Activated naive CD4-positive, alpha-beta T cell treated with anti-CD3 and anti-CD28 coated beads for 36 hours (primary cell): ENCODE data around the gene DNAJC17. TPM values are rescaled to one million over a fixed set of nuclear protein-coding genes. Genes with fewer than 3 reads are reported as not detected.

Experiments used
- CTCF ChIA-PET: fragments of 350-600 bp; sonication (Branson Sonifier 250); formaldehyde crosslinking; loops from one replicate; lab custom pipeline; 2021; ENCODE audit warnings: antibody characterized with exemption; lab: Charles Lee
- DNase-seq: peaks from one replicate; pipeline ENCODE4 v3.0.0-alpha.2; 2020
- H3K27ac Mint-ChIP-seq: one replicate; pipeline ENCODE4 v1.8.0; 2021; ENCODE audit warnings: mild to moderate bottlenecking, mixed read lengths
- H3K27me3 Mint-ChIP-seq: one replicate; pipeline ENCODE4 v1.8.0; 2021; ENCODE audit warnings: low read depth, mixed read lengths
- H3K36me3 Mint-ChIP-seq: one replicate; pipeline ENCODE4 v1.8.0; 2021; ENCODE audit warnings: low read depth, mixed read lengths
- H3K4me1 Mint-ChIP-seq: one replicate; pipeline ENCODE4 v1.8.0; 2021; ENCODE audit warnings: low read depth, mixed read lengths
- H3K4me3 Mint-ChIP-seq: one replicate; pipeline ENCODE4 v1.8.0; 2021; ENCODE audit warnings: mild to moderate bottlenecking, moderate library complexity, mixed read lengths
- H3K9me3 Mint-ChIP-seq: one replicate; pipeline ENCODE4 v1.8.0; 2021; ENCODE audit warnings: mixed read lengths
- intact Hi-C: fragments of 100-400 bp; cut with micrococcal nuclease; formaldehyde crosslinking; loops from one replicate; pipeline ENCODE4 v1.15.1; 2023
- total RNA-seq, 2 experiments: library from RNA; stranded (reverse); gene quantifications; one replicate each; pipeline ENCODE4 v1.2.3, GENCODE V29; 2021

Gene DNAJC17
- total RNA-seq, 2 experiments from 2014 or later, result 25.9 to 28.1 TPM

DNA sequence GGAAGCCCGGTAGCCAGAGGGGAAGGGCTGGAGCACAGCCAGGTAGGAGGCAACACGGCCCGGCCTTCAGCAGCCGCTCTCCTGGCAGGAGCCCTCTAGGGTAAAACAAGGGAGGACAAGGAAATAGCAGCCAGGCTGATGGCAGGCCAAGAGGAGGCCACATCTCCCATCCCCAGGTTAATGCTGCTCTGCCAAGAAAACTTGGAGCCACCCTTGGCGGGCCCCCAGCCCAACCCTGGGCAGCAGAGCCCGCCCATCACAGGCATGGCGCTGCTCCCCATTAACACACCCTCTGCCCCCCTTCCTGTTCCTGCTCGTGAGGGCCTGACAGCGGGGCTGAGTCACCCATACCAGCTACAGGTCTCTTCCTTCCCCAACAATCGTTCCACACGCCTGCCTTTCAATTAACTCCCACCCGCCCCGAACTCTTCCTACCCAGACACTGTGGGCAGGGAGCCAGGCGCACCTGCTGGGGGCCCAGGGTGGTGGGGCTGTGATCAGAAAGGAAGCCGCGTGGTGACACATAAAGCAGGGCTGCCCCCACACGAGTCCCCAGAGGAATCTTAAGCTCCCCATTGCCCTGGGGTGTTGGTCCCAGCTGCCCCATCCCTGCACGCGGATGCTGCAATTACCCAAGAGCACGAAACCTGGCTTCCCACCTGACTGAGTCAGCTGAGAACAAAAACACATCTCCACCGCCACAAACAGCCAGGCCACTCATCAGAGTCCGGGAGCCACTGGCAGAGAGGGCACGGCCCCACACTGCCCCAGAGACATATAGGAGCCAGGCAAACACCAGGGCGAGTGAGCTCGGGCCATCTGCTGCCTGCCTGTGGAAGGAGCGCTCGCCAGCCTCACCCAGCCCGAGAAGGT lies 37.8 kb downstream of the DNAJC17 start, which contains the start of gene C15orf62:
TSS of gene C15orf62 (plus strand) at position 707 of the 873 bp plus-strand sequence. CDS start 516 bp downstream, outside the sequence.
- Mint-ChIP-seq H3K4me3 (peak within 1 kb of the TSS; percentile 40), H3K36me3 (peaks cover 4% of the 10 kb centered on the region), H3K27ac (peak within 1 kb of the TSS; percentile 87), H3K4me1 (peaks cover 42% of the 10 kb centered on the region), H3K27me3 (no peaks in the 10 kb centered on the region), H3K9me3 (no peaks in the 10 kb centered on the region)
- CTCF ChIA-PET, result interaction anchor here (0.5 to 4.6 kb wide), 7 partner anchors 13 to 171 kb away, joined by 3 to 25 read pairs (median 4); no protein-coding TSS in a partner anchor
- intact Hi-C loops, result loop anchor here (1.0 kb wide), 2 partner anchors 75 to 175 kb away; partner anchors contain the start of gene KNL1
- DNase-seq, result peak; percentile 82

DNA sequence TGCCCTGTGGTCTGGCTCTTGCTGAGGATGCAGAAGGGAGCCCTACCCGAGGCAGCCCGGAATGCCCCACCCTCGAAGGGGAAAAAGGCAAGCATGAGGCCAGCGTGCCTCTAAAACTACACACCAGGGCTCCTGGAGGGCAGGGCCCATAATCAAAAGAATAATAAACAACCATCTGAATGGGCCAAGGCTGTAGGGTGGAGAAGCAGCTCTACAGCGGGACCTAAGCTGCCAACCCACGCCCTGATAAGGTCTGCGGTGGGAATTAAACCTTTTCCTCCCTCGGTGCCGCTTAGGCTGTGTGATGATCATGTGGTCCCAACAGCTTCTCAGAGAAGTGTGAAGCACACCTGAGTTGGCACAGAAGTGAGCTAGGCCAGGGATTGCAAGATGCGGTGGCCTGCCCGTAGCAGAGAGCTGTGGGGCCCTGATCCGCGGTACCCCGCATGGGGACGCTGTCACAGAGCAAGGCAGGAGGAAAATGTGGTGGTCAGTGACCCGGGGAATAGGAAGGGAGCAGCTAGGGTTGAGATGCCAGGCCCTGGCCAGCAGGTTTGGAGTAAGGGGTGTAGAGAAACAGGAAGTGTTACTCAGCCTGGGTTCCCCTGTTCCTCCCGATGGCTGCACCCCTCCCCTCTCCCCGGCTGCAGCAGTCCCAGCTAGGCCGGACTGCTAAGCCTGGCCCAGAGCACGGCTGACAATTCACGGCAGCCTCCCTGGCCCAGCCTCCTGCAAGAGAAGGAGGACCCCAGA lies 38.6 kb downstream of the DNAJC17 start:
- H3K27ac Mint-ChIP-seq, result peak overlapping the region; percentile 87

DNA sequence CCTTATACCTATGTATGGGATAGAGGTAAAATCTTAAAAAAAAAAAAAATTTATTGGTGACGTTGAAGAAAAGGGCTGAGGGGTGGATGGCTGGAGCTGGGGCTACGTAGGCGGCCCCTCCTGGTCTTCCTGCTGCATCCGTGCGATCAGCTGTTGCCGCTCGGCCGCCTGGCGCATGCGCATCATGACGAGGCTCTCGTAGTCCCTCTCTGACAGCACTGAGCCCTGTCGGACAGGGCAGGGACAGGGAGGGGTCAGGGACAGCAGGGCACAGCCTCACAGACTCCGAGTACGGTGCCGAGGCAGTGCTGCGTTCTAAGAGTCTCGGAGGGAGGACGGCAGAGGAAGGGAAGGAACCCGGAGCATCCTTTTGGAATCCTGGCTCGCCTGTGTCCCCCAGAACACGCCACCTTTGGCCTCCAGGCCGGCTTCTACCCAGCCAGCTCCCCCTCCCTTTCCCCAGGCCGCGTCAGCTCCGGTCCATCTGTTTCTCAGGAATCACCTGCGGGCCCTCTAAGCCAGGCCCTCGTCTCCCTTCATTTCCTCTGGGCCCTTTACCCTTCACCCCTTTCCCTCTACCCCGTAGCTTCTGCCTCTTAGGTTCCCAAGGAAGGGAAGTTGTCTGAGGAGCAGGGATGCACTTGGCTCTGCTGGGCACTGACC lies 39.3 kb downstream of the DNAJC17 start:
- intact Hi-C loops, result no loop called here
- Mint-ChIP-seq H3K4me3 (no peak overlapping the region), H3K9me3 (no peaks in the 10 kb centered on the region), H3K27me3 (no peaks in the 10 kb centered on the region), H3K4me1 (peaks cover 52% of the 10 kb centered on the region), H3K27ac (no peak overlapping the region), H3K36me3 (peaks cover 2% of the 10 kb centered on the region)
- CTCF ChIA-PET, result interaction anchor here (0.5 to 4.6 kb wide), 4 partner anchors 14 to 141 kb away, joined by 3 to 25 read pairs (median 6); no protein-coding TSS in a partner anchor
- DNase-seq, result no peak

More for the DNA sequence above, 38.6 kb downstream of the DNAJC17 start:
- intact Hi-C loops, result loop anchor here (1.0 kb wide), 2 partner anchors 74 to 174 kb away; partner anchors contain the start of gene KNL1
- peaks cover 45% of the 10 kb centered on the region for H3K4me1 Mint-ChIP-seq
- H3K27me3 Mint-ChIP-seq, result no peaks in the 10 kb centered on the region
- peak overlapping the region; percentile 15 for H3K4me3 Mint-ChIP-seq
- no peak for DNase-seq
- H3K9me3 Mint-ChIP-seq, result no peaks in the 10 kb centered on the region
- CTCF ChIA-PET, result interaction anchor here (0.5 to 4.6 kb wide), 5 partner anchors 14 to 141 kb away, joined by 3 to 25 read pairs (median 3); no protein-coding TSS in a partner anchor
- H3K36me3 Mint-ChIP-seq, result peaks cover 2% of the 10 kb centered on the region

DNA sequence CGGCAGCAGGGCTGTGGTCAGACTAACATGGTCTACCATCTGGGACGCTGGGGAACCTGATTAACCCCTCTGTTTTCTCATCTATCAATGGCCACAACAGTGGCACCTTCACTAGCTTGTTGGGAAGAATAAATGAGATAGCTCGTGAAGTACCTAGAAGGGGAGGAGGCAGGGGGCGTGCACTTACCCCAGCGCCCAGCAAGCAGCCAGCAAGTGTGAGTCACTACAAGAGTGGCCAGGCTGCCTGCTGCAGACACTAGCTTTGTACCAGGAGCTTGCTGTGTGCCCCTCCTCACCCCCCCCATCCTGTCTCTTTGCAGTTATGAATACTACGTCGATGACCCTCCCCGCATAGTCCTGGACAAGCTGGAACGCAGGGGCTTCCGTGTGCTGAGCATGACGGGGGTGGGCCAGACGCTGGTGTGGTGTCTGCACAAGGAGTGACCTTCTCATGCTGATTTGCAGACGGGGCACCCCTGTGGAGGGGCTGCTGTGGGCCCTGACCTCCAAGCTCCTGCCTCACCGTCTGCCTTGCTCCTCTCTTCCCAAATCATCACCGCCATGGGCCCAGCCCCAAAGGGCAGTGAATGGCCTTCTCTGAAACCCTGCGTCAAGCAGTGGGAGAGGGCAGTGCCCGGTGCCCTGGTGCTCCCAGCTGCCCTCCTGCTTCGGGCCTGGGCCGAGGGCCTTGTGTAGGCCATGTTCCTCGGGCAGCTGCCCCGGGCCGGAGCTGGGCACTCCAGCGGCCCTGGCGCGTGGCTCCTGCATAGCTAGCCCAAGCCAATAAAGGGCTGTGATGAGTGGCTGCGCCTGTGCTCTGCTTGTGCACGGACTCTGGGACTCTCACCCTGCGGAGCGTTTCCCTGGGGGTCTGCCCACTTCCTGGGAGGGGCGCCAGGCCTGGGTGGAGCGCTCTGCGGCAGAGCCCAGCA lies 40.1 kb downstream of the DNAJC17 start:
- Mint-ChIP-seq H3K27me3 (no peaks in the 10 kb centered on the region), H3K9me3 (no peaks in the 10 kb centered on the region), H3K4me3 (no peak overlapping the region), H3K4me1 (peaks cover 54% of the 10 kb centered on the region), H3K27ac (no peak overlapping the region), H3K36me3 (peaks cover 2% of the 10 kb centered on the region)
- intact Hi-C loops, result no loop called here
- DNase-seq, result no peak
- CTCF ChIA-PET, result interaction anchor here (0.5 to 1.9 kb wide), 4 partner anchors 15 to 354 kb away, joined by 3 to 10 read pairs (median 3); no protein-coding TSS in a partner anchor

DNA sequence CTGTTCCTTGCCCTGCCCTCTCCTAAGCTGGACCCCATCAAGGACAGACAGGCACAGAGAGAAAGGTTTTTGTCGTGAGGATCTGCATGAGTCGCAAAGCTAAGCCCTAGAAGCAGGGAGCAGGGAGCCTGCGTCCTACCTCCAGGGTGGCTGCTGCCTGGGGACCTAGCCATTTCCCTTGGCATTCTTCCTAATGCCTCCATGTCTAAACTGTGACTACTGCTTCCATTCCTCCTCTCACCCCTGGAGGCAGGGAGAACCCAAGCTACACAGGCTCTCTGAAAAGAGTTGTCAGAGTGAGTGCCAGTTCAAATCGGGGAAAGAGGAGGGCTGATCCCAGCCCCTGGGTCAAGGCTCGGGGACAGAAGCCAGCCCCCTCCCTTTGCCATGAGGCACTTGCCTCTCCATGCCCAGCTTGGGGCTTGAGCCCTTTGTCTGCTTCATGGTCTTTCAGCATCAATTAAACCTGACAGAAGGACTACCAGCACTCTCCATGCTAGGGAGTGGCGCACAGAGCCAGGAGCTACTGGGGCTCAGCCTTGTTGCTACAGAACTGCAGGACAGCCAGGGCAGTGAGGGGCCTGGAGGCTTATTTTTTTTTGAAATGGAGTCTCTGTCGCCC lies 41.0 kb downstream of the DNAJC17 start:
- no peak overlapping the region for H3K4me3 Mint-ChIP-seq

DNA sequence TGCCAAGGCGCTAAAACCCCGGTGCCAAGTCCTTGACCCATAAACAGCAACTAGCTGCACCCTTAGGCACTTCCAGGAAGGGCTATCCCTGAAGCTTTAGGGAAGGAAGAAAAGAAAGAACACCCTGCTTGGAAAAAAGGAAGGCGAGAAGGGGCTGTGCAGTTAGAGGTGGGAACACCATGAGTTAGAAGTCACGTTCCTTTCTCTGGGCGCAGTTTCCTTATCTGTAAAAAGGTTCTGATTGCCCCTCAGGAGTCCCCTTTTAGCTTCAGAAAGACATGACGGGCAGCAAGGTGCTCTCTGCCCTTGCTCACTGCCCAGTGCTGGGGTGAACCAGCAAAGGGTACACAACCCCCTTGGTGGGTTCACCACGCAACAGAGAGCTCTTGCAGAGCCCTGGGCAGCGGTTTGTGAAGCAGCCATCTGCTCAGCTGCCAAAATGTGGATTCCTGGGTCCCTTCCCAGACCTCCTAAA lies 42.6 kb downstream of the DNAJC17 start:
- peak overlapping the region; percentile 83 for H3K4me3 Mint-ChIP-seq
- peak overlapping the region; percentile 41 for H3K27ac Mint-ChIP-seq
- no peak for DNase-seq
- H3K9me3 Mint-ChIP-seq, result no peaks in the 10 kb centered on the region
- H3K27me3 Mint-ChIP-seq, result no peaks in the 10 kb centered on the region
- peaks cover 43% of the 10 kb centered on the region for H3K4me1 Mint-ChIP-seq
- CTCF ChIA-PET, result interaction anchor here (0.8 to 3.2 kb wide), 5 partner anchors 9 to 23 kb away, joined by 3 to 17 read pairs (median 4); no protein-coding TSS in a partner anchor
- intact Hi-C loops, result loop anchor here (1.0 to 2.0 kb wide), 2 partner anchors 43 to 70 kb away; partner anchors contain the start of genes DNAJC17, RAD51 and ZFYVE19
- H3K36me3 Mint-ChIP-seq, result peaks cover 2% of the 10 kb centered on the region

More for the DNA sequence above, 41.0 kb downstream of the DNAJC17 start:
- Mint-ChIP-seq H3K36me3 (peaks cover 2% of the 10 kb centered on the region), H3K4me1 (peaks cover 54% of the 10 kb centered on the region), H3K9me3 (no peaks in the 10 kb centered on the region), H3K27me3 (no peaks in the 10 kb centered on the region), H3K27ac (no peak overlapping the region)
- intact Hi-C loops, result no loop called here
- no peak for DNase-seq
- CTCF ChIA-PET, result interaction anchor here (0.5 to 1.9 kb wide), 6 partner anchors 16 to 353 kb away, joined by 3 to 10 read pairs (median 3); partner anchors contain the start of gene VPS18

DNA sequence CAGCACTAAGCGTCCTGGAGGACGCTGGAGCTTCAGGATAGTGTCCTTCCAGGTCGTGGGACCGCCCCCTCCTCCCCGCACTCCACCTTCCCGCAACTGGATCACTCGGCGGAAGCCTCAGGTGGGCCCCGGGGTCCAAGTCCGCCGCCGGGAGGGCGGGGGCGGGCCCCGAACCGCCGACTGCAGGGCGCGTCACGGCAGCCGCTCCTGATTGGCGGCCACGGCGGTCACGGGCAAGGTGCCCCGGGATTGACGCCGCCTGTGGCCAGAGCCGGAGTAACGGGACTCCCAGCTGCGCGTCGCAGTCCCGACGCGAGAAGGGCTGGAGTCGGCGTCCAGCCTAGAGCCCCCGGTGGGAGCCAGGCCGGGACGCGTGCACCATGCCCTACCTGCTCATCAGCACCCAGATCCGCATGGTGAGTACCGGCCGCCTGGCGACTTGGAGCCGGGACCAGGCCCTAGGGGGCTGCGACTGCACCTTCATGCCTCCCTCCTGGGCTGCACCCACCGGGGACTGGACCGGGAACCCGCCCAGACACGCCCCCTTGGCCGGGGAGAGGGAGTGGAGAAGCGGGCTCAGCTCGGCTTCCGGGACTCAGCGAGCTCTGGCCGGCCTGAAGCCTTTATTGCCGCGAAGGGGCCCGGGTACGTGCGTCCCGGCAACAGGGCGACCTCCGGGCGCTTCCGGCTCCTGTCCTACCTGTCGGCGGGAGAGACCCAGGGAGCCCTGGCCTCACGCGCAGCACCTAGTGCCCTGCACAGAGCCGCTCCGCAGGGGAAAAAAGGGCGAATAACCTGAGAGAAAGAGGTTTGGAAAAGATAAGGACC lies 43.3 kb downstream of the DNAJC17 start, which contains the start of gene GCHFR:
TSS of gene GCHFR (plus strand) at position 268 of the 828 bp plus-strand sequence. CDS start at position 381, 113 bp downstream.
- CTCF ChIA-PET, result interaction anchor here (1.1 to 3.2 kb wide), 4 partner anchors 17 to 174 kb away, joined by 3 to 17 read pairs (median 4); no protein-coding TSS in a partner anchor
- H3K4me3 Mint-ChIP-seq, result peak within 1 kb of the TSS; percentile 83
- peaks cover 37% of the 10 kb centered on the region for H3K4me1 Mint-ChIP-seq
- no peaks in the 10 kb centered on the region for H3K9me3 Mint-ChIP-seq
- H3K27me3 Mint-ChIP-seq, result no peaks in the 10 kb centered on the region
- no peaks in the 10 kb centered on the region for H3K36me3 Mint-ChIP-seq
- H3K27ac Mint-ChIP-seq, result peak within 1 kb of the TSS; percentile 70
- DNase-seq, result peak; percentile 75
- intact Hi-C loops, result loop anchor here (1.0 to 2.0 kb wide), 2 partner anchors 9 to 69 kb away; partner anchors contain the start of genes RAD51 and RMDN3

DNA sequence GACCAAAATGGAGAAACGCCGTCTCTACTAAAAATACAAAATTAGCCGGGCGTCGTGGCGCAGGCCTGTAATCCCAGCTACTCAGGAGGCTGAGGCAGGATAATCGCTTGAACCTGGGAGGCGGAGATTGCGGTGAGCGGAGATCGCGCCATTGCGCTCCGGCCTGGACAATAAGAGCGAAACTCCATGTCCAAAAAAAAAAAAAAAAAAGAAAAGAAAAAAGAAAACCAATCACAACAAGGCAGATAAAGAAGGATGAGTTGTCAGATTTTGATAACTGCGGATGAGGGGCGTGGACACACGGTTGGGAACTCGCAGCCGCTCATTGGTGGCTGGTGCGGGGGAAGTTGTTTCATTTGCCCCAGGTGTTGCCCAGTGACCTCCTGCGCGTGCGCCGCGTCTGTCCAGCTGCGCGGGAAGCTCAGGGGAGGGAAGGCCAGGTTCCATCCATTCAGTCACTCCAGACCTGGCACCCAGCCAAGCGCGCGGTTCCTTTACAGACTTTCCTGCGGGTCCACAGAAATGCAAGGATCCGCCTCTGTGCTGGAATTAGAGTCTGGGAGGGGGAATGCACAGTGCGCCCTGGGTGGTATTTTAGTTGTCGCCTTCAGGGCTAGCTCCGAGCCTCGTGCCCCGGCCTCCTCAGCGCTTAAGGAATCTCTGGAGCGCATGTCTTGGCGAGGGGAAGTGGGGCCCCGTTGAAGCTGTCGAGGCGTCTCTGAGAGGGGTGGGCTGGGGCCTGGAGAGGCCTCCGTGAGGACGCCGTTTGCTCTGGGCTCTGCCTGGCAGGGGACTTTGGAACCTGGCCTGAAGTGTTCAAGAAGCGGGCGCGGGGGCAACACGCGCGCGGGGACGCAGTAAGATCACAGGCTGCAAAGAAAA lies 44.1 kb downstream of the DNAJC17 start:
- Mint-ChIP-seq H3K9me3 (no peaks in the 10 kb centered on the region), H3K27ac (peak overlapping the region; percentile 70), H3K27me3 (no peaks in the 10 kb centered on the region), H3K4me1 (peaks cover 28% of the 10 kb centered on the region), H3K4me3 (peak overlapping the region; percentile 83), H3K36me3 (no peaks in the 10 kb centered on the region)
- intact Hi-C loops, result loop anchor here (1.0 kb wide), 1 partner anchor 8 kb away; the partner anchor contains the start of gene RMDN3
- CTCF ChIA-PET, result interaction anchor here (0.6 to 3.2 kb wide), 3 partner anchors 19 to 361 kb away, joined by 3 to 17 read pairs (median 3); no protein-coding TSS in a partner anchor
- DNase-seq, result peak; percentile 64

DNA sequence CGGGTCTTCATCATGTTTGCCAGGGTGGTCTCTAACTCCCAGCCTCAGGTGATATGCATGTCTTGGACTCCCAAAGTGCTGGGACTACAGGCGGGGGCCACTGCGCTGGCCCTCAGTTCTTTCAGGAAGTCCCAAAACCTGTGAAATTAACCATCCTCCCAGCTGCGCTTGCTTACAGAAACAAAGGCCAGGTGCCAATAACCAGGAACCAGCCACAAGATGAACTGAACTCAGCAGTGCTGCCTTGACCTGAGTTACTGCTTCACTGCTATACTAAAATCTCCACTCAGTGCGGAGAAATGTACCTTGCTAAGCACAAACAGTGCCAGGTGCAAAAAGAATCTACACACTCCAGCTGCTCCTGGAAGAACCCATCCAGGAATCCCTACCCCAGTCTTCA lies 47.3 kb downstream of the DNAJC17 start:
- Mint-ChIP-seq H3K9me3 (no peaks in the 10 kb centered on the region), H3K27ac (no peak overlapping the region), H3K4me3 (no peak overlapping the region), H3K27me3 (no peaks in the 10 kb centered on the region), H3K4me1 (peaks cover 22% of the 10 kb centered on the region), H3K36me3 (no peaks in the 10 kb centered on the region)
- intact Hi-C loops, result no loop called here
- CTCF ChIA-PET, result no interaction called here
- DNase-seq, result no peak
